Cerebellar cortex (tissue), 1 donor: Measurements from ENCODE around the gene BLOC1S4.

Source experiments
- DNase-seq: peaks from one replicate; pipeline ENCODE4 v3.0.0-alpha.2; 2015; ENCODE audit warnings: low spot score

BLOC1S4 gene

DNA sequence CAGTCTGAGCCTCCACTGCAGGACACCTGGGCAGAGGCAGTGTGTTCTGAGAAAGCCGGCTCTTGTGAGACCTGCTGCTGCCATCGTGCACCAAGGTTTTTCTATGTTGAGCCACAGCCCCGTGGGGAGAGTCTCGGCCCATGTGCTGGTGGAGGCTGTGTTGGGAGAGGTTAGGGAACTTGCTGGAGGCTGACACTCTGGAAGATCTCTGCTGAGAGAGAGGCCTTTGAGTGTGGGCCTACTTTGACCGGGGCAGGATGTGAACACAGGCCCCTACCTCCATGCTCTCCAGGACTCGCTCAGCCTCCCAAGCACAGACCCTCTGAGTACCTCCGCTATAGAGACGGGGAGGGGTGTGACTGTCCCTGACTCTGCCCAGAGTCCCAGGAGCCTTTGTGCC is 23.6 kb upstream of the BLOC1S4 start:
- DNase-seq = no peak

- no peak for DNase-seq
Measured at GRCh38 chr4:6692806-6693205, 23.2 kb upstream of the BLOC1S4 start.

- DNase-seq = no peak
Measured at GRCh38 chr4:6693231-6694176, 22.5 kb upstream of the BLOC1S4 start, which contains the start of gene S100P. S100P (plus strand) TSS chr4:6693878; CDS start chr4:6693933, 55 bp downstream.

GRCh38 chr4:6694177-6694901 is 21.6 kb upstream of the BLOC1S4 start:
- no peak for DNase-seq

- DNase-seq = no peak
Measured at GRCh38 chr4:6695660-6696610, 20.0 kb upstream of the BLOC1S4 start.

DNA sequence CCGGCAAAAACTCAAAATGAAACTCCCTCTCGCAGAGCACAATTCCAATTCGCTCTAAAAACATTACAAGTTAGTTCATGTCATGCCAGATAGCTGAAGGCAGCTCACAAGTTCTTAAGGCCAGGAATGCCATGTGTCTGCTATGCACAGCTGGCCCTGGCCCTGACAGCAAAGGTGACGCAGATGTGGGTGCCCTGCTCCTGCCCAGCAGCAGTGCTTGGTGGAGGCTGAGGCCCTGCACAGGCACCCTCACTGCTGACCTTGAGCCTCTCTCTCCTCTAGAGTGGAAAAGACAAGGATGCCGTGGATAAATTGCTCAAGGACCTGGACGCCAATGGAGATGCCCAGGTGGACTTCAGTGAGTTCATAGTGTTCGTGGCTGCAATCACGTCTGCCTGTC is 19.4 kb upstream of the BLOC1S4 start:
- no peak for DNase-seq

GRCh38 chr4:6697131-6697530 is 18.8 kb upstream of the BLOC1S4 start:
- no peak for DNase-seq

DNA sequence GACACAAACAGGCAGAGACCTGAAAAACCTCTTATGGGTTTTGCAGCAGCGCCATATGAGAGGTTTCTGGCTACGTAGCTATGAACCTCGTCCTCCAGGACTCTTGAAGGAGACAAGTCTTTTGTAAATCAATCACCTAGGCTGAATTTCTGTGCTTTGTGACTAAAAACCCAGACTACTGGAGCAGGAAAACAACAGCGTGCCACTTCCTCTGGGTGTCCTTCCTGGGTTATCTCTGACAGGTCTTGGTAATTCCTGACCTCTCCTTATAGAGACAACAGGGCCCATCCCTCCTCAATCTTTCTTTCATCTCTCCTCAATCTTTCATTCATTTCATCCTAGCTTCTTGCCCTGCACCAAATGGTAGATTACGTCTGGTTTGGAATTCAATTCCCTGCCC is 16.6 kb upstream of the BLOC1S4 start:
- no peak for DNase-seq

DNA sequence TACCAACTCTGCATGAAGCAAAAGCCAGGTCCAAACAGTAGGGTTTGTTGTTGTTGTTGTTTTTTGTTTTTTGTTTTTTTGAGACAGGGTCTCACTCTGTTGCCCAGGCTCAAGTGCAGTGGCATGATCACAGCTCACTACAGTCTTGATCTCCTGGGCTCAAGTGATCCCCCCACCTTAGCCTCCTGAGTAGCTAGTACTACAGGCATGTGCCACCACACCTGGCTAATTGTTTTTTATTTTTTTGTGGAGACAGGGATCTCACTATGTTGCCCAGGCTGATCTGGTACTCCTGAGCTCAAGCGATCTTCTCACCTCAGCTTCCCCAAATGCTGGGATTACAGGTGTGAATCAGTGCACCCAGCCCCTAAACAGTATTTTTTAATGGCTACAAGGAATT is 16.1 kb upstream of the BLOC1S4 start:
- DNase-seq = no peak

DNA sequence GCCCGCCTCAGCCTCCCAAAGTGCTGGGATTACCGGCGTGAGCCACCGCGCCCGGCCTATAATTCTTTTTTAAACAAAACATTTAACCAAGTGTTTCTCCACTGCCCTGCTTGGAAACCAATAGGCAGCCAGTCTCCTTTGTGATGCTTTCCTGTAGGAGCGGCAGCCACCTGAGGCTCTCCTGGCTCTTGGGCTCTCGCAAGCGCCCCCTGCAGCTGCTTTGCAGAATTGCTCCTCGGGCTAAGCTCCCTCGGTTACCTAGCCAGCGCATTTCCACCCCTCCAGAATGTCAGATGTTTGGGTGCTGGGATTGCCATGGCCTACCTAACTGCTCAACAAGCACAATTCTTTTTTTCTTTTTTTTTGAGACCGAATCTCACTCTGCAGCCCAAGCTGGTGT is 14.6 kb upstream of the BLOC1S4 start:
- no peak for DNase-seq

- DNase-seq = no peak
Measured at GRCh38 chr4:6702761-6703160, 13.2 kb upstream of the BLOC1S4 start.

GRCh38 chr4:6703786-6704185 is 12.2 kb upstream of the BLOC1S4 start:
- DNase-seq = no peak

GRCh38 chr4:6705646-6706045 is 10.3 kb upstream of the BLOC1S4 start:
- no peak for DNase-seq

DNA sequence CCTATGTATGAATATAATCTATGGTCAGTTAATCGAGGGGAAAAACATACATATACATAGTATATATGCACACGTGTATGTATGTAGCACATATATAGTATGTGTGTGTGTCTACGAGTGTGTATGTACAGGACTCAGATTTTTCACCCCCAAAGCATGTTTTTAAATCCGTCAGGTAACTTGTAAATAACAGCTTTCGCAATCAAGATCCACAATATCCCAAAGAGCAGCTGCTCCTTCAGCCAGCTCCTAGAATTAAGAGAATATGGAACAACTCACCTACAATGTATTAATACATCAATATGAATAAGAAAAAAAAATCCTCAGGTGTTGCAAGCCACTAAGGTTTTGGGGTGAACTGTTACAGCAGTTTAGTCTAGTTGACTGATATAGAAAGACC is 9.8 kb upstream of the BLOC1S4 start:
- DNase-seq = no peak

DNA sequence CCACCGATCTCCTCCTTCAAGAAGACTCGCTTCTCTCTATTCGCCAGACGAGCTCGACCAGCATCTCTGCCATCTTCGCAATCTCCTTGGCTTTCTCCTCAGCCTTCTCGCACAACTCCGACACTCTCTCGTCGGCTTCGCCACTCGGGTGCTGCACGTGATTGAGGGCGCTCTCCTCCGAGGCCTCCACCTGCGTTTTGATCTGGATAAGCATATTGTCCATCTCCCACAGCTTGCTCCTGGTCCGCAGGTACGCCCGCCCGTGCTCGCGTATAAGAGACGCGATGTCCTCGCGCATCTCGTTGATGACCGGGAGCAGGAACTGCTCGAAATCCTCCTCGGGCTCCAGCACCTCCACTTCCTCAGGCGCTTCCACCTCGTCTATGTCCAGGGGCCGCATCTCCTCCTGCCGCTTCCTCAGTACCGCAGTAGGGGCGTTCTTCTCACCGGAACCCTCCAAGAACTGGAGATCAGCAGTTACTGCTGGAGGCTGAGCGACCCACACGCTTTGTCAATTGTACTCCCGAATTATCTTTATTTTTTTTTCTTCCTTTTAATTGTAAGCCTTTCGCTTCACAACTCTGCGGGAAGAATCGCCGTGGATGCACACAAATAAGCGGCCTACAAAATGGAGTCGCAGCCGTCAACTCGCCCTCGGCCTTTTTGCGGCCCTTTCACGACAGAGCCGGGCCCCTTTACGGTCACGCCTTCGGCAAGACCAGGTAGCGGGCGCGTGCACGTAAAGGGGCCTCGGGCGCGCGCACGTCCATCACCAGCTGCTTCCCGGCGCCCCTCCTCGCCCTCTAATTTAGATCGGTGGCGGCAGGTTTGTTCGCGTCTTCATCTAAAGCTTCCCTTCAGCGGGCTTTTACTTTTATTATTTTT is 6.5 kb upstream of the BLOC1S4 start, which contains the start of gene MRFAP1L1:
Gene MRFAP1L1 (minus strand): TSS at position 636 of the 885 bp plus-strand sequence. CDS start 236 bp downstream, at position 400.
- DNase-seq = peak; percentile 90

DNA sequence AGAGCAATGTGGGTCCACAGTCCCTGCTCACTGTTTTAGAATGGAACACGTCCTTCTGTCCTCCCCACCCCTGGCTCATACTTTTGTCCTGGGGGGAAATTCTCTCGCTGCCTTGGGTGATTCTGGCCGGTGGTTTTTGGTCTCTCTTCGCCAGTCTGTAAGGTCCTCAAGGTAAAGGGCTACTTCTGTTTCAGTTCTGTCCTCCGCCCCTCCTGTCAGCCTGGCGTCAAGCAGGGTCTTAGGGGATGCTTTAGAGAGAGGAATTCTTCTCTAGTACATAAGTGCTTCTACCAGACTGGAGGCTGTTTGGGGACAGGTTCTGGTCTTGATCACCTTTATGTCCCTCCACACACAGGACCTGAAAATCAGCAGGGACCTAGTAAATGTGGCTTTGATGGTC is 5.7 kb upstream of the BLOC1S4 start:
- no peak for DNase-seq

- DNase-seq = no peak
Measured at GRCh38 chr4:6710996-6711395, 5.0 kb upstream of the BLOC1S4 start.

- no peak for DNase-seq
Measured at GRCh38 chr4:6714954-6715353, 1.0 kb upstream of the BLOC1S4 start.

DNA sequence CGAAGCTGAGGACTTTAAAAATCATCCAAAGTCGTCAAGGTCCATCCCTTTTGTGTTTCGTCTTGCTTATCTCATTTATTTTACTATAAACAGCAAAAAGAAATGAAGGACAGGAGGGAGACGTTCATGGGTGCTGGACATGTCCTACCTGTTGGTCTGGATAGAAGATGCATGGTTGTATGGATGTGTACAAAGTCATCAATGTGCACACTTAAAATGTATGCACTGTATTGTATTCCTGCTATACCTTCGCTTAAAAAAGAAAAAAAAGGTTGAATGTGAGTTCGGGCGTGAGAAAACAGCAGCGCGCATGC is 313 bp upstream of the BLOC1S4 start:
- DNase-seq = no peak

DNA sequence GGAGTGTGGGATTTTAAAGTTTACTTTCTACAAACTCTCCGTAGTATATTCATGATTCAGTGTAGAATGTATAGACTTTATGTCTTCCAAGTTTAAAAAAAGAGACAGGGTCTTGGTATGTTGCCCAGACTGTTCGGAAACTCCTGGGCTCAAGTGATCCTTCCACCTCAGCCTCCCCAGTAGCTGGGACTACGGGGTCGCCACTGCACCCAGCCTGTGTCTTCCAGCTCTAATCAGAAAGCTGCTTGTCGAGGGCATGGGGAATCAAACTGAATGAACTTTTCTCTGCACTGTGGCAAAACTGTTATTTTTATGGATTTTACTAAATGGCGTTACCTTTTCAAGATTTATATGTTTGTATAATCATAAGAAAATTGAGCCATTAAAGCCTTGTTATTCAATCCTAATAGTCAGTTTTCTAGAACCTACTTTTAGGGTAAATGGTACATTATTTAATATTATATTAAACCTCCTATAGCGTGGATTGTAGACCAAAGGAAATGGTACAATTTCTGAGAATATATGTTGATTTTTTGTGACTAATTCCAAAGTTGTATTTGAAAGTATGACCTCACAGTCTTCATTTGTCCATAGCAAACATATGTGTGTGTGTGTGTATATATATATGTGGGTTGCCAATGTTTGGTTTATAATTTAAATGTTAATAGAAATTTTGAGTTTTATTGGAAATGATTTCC is 1.1 kb downstream of the BLOC1S4 start:
- no peak for DNase-seq
